GM21381 (cell line): ENCODE measurements around the gene SUN1.

Experiments used
- ATAC-seq: cut with Tn5 transposase; IDR thresholded peaks from one replicate; pipeline ENCODE4 v1.9.1; 2021; ENCODE audit warnings: mild to moderate bottlenecking, moderate library complexity; ENCODE audit not compliant: unreplicated experiment

Gene SUN1

DNA sequence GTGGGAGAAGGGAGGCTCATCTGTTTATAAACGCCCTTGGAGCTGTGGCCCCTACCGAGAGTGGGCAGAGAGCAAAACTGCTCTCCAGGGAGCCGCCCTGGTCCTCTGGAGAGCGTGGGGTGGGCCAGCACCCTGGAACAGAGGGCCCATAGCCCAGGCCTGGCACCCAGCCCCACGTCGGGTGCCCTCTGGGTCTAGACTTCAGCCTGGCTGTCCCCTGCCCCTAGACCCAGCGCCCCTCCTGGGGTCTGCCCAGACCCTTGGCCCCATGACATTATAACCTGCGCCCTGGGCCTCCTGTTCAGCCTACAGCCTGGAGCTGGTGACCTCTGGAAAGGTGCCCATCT is 68.7 kb downstream of the SUN1 start:
- no peak for ATAC-seq

DNA sequence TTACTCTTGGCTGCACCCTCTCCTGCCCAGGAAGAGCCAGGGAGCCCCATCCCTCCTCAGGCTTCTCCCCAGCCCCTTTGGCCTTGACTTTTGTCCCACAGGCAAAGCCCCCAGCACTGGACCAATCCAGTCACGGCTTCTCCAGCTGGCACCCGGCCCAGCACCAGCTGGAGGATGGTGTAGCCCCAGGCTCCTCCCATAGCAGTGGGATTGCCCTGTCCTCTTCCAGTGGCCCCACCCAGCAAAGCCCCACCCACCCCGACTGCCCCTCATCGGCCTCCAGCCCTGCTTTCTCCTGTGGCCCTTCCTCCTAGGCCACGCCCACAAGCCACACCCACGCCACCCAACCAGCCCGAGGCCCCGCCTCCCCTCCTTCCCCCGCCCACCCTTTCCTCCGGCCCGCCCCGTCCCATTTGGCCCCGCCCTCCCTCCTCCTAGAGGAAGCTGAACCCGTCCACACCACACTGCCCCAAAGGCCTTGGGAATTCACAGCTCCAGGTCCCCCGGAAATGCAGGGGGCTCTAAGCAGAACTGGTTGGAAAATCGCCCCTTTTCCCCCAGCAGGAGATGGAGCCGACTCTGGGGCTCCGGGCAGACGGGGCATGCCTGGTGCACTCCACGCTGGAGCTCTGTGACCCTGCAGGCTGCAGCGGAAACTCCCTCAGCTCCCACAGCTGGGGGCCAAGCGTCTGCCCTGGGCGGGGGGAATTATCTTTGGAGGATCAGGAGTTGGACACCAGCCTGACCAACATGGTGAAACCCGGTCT is 69.3 kb downstream of the SUN1 start:
- no peak for ATAC-seq

GRCh38 chr7:902996-903395 is 70.7 kb downstream of the SUN1 start:
- no peak for ATAC-seq

DNA sequence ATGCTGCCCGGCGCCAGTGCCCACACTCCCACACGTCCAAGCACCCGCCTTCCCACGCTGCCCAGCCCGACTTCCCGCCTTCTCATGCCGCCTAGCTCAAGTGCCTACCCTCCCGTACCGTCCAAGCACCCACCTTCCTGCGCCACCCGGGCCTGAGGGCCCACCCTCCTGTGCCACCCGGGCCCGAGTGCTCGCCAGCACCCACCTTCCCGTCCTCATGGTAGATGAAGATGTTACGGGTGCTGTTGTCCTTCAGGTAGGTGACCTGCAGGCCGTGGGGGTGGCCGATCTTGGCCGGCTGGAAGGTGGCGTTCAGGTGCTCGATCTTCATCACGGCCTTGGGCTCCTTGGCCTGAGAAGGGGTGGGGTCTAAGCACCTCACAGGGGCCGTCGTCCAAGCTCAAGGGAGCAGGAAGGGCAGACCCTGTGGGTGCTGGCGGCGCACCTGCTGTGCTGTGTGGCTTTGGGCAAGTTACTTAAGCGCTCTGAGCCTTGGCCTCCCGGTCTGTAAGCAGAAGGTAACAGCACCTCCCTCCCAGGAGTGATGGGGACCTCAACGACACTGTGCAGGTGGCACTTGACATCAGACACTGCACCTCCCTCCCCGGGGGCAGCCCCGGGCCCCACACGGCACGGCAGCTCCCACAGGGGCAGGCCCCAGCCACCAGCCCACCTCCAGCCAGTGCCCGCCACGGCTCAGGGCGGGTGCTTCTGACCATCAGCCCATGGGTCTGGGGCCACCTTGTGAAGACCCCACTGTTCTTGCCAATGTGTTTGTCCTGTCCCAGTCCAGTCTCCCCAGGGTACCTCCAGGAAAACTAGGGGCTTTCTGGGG is 71.9 kb downstream of the SUN1 start:
- no peak for ATAC-seq

GRCh38 chr7:904847-905246 is 72.6 kb downstream of the SUN1 start:
- no peak for ATAC-seq

GRCh38 chr7:906776-907157 is 74.5 kb downstream of the SUN1 start:
- no peak for ATAC-seq

- ATAC-seq, result no peak
These were observed 75.1 kb downstream of the SUN1 start for GRCh38 chr7:907158-907980.

DNA sequence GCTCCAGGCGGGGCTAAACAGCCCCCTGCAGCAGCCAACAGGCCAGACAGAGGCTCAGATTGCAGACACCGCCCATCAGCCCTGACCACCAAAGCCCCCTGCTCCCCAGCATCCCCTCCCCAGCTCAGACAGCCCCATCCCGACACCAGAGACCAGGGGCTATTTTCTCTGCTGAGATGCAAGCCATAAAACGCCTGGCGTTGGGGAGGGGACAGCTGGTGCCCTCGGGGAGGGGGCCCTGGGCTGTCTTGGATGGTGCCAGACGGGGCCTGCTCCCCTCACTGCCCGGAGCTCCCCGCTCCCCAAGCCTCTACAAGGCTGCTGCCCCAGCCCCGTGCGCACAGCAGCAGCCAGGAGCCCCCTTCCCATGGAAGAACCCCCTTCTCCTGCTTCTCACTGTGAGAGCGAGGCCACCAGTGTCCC is 75.9 kb downstream of the SUN1 start:
- no peak for ATAC-seq

DNA sequence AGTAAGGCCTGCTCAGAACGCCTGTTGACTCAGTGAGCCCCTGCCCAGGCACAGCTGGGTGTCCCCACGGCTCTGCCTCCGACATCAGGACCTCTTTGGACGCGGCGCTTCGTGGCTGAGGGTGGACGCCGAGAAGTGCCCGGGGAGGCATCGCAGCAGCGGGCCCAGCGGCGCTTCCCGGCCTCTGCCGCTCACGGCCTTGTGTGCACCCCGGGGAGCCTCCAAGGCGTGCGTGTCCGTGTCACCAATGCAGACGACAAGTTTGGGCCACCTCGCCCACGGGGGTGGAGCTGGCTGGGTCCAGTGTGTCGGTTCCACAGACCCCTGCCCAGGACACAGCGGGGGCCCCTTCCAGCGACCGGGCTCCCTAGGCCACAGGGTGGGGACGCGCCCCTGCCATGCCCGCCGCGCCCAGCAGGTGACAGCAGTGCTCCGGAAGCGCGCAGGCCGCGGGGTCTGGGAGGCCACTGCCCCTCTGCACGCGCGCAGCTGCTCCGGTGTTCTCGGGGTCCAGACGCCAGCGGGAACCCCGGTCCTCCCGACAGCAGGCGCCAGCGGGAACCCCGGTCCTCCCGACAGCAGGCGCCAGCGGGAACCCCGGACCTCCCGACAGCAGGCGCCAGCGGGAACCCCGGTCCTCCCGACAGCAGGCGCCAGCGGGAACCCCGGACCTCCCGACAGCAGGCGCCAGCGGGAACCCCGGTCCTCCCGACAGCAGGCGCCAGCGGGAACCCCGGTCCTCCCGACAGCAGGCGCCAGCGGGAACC is 76.5 kb downstream of the SUN1 start:
- ATAC-seq, result peak; percentile 75

DNA sequence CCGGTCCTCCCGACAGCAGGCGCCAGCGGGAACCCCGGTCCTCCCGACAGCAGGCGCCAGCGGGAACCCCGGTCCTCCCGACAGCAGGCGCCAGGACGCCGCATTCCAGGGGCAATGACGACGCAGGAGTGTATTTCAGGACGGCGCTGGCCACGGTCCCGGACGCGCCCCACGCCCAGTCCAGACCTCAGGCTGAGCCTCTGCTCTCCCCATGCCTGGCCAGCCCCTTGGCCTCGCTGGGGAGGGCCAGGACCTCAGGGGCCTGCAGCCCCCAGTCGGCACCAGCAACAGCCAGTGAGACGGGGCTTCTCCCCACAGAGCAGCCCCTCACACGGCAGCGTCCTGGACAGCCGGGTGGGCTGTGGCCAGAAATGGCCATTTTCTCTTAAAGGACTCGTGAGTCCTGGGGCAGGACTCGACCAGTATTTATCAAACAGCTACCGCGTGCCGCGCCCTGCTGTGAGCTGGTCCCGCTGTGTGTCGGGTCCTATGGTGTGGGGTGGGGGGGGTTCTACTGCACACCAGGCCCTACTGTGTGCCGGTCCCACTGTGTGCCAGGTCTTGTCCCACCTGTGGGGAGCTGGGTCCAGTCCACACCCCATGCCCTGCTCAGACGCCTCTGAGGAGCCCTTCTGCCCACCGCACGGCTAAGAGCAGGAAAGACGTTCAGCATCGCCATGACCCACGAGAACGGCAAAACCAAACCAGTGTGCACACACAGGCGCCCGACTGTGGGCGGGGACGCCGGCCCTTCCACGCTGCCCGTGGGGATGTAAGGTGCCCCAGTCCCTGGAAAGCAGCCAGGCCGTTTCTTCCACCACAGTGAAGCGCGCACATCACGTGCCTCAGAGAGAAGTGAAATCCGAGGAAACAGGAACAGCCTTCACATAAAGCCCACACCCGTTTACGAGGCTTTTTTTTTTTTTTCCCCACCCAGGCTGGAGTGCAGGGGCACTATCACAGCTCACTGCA is 77.4 kb downstream of the SUN1 start:
- no peak for ATAC-seq

GRCh38 chr7:910441-910861 is 78.2 kb downstream of the SUN1 start:
- ATAC-seq, result no peak

- ATAC-seq, result no peak
These were observed 78.7 kb downstream of the SUN1 start for GRCh38 chr7:910931-911431.

- ATAC-seq, result no peak
These were observed 79.7 kb downstream of the SUN1 start for GRCh38 chr7:911791-912480.

DNA sequence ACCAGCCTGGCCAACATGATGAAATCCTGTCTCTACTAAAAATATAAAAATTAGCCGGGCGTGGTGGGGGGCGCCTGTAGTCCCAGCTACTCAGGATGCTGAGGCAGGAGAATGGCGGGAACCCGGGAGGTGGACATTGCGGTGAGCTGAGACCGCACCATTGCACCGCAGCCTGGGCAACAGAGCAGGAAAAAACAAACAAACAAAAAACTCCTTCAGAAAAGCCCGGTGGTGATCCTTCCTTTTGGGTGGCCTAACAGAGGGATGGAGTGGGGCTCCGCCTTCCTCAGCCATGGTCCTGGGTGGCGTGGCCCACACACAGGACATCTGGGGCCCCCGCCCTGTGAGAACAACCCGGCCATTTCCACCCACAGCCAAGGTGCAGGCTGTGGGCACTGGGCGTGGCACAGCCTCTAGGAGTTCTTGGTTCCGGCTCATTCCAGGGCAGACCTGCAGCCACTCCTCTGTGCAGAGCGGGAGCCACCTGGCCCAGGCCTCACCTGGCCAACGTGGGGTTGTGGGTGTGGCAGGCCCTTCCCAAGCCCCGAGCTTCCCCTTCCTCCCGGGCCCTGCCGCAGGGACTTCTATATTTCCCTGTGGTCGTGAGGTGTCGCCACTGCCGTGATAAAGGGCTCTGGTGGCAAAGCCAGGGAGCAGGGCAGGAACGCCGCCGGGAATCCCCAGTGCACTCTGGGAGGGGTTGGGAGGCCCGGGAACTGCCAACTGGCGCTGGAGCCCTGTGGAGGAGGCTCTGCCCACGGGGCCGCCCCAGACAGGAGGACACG is 81.7 kb downstream of the SUN1 start:
- no peak for ATAC-seq

- ATAC-seq, result no peak
These were observed 82.4 kb downstream of the SUN1 start for GRCh38 chr7:914521-915194.

DNA sequence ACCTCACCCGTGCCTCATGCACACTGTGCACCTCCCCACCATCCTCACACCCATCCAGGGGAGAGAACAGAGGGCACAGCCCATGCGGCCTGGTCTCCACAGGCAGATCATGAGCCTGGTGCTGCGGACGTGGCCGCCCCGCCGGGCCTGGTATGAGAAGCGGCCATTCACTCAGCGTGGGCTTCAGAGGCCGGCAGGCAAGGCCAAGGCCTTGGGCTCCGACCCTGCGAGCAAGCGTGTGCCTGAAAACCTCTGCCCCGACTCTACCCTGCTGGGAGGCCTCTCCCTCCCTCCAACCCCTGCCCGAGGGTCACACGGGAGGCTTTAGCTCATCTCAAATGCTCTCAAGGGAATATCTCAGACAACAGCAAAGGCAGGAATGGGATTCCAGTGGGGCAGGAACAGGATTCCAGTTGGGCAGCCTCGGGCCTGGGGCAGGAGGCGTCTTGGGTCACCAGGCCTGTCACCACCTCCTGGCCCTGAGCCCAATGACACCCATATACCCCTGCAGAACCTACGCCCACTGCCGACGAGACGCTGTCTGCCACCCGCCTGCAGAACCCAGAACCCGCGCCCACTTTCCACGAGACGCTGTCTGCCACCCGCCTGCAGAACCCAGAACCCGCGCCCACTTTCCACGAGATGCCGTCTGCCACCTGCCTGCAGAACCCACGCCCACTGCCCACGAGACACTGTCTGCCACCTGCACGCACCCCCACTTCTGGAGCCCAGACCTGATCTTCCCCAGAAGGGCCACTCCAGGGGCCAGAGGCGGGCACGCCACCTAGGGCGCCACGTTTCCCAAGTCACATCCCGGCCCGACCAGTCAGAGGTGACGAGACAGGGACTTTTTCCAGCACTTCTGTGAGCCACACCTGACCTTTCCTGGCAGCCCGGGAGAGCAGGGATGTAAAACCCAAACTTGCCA is 83.3 kb downstream of the SUN1 start:
- ATAC-seq, result no peak
